Measurements from ENCODE around the gene ZNF654.

DNA sequence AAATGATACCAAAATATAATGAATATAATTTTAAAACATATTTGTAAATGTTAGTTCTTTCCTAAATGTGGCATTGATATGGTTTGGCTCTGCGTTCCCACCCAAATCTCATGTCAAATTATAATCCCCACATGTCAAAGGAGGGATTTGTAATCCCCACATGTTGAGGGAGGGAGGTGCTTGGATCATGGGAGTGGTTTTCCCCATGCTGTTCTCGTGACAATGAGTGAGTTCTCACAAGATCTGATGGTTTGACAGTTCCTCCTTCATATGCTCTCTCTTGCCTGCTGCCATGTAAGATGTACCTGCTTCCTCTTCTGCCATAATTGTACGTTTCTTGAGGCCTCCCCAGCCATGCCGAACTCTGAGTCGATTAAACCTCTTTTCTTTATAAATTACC is 12.3 kb upstream of the ZNF654 start:
- TF ChIP-seq, protein P1, sequence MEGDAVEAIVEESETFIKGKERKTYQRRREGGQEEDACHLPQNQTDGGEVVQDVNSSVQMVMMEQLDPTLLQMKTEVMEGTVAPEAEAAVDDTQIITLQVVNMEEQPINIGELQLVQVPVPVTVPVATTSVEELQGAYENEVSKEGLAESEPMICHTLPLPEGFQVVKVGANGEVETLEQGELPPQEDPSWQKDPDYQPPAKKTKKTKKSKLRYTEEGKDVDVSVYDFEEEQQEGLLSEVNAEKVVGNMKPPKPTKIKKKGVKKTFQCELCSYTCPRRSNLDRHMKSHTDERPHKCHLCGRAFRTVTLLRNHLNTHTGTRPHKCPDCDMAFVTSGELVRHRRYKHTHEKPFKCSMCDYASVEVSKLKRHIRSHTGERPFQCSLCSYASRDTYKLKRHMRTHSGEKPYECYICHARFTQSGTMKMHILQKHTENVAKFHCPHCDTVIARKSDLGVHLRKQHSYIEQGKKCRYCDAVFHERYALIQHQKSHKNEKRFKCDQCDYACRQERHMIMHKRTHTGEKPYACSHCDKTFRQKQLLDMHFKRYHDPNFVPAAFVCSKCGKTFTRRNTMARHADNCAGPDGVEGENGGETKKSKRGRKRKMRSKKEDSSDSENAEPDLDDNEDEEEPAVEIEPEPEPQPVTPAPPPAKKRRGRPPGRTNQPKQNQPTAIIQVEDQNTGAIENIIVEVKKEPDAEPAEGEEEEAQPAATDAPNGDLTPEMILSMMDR (IDR thresholded peaks at IDR 0.05; ENCODE audit: extremely low read depth in 1 of 2, insufficient read depth in 1 of 2, low read depth in 1 of 2, low read length in 2 of 2), result no peak
- TF ChIP-seq EZH2 (IDR thresholded peaks at IDR 0.05; ENCODE audit: borderline replicate concordance, low read depth, low read length, severe bottlenecking) (no peak), GATA2 (IDR thresholded peaks at IDR 0.05; ENCODE audit: insufficient read depth, insufficient read length, low read depth, low read length) (no peak)

All from endothelial cell of umbilical vein (primary cell).